Naive thymus-derived CD4-positive, alpha-beta T cell (primary cell): ENCODE results near the gene DHRS9. TPM values are rescaled to one million over a fixed set of nuclear protein-coding genes. Genes with fewer than 3 reads are reported as not detected.
A peak's percentile ranks its signal among the peaks of the same experiment; 100 is the strongest.

ENCODE experiments used
- ATAC-seq: fragments of 150-1000 bp; cut with Tn5 transposase; 2 replicates; pipeline ENCODE4 v1.10.0; 2021; ENCODE audit warnings: mild to moderate bottlenecking, moderate library complexity
- CTCF ChIA-PET: fragments of 350-600 bp; sonication (Branson Sonifier 250); formaldehyde crosslinking; loops from one replicate; lab custom pipeline; 2021; ENCODE audit warnings: antibody characterized with exemption; lab: Charles Lee
- POLR2A ChIA-PET: fragments of 350-600 bp; sonication (Branson Sonifier 250); formaldehyde crosslinking; loops from one replicate; lab custom pipeline; 2021; ENCODE audit warnings: antibody characterized with exemption, inconsistent platforms; lab: Charles Lee
- DNase-seq, 9 donors: peaks; one replicate each; pipeline versions ENCODE4 v3.0.0 to v3.0.0-alpha.2; 2020 to 2022; ENCODE audit warnings: mixed read lengths in 1 of 9
- H3K27ac ChIP-seq: one replicate; pipeline ENCODE4 v1.7.0; 2013; ENCODE audit warnings: mild to moderate bottlenecking, low read depth, low read length, moderate library complexity
- H3K27me3 ChIP-seq, 2 donors: one replicate each; pipeline ENCODE4 v1.7.0; 2013; ENCODE audit warnings: low read length in 2 of 2, mild to moderate bottlenecking in 2 of 2, moderate library complexity in 2 of 2; ENCODE audit not compliant: control insufficient read depth in 2 of 2, insufficient read depth in 2 of 2
- H3K36me3 ChIP-seq, 3 experiments: 1 replicate in 2 of 3; 2 replicates in 1 of 3; pipeline ENCODE4 v1.7.0; 2013; ENCODE audit warnings: low read length in 3 of 3, mild to moderate bottlenecking in 3 of 3, moderate library complexity in 1 of 3; ENCODE audit not compliant: insufficient read depth in 3 of 3, control insufficient read depth in 2 of 3
- H3K4me1 ChIP-seq, 2 donors: one replicate each; pipeline ENCODE4 v1.7.0; 2013; ENCODE audit warnings: low read length in 2 of 2, mild to moderate bottlenecking in 2 of 2, moderate library complexity in 1 of 2; ENCODE audit not compliant: control insufficient read depth in 2 of 2, insufficient read depth in 2 of 2
- H3K4me3 ChIP-seq: 2 replicates; pipeline ENCODE4 v1.7.0; 2013; ENCODE audit warnings: mild to moderate bottlenecking, low read length
- H3K9me3 ChIP-seq, 3 experiments: 1 replicate in 2 of 3; 2 replicates in 1 of 3; pipeline ENCODE4 v1.7.0; 2013; ENCODE audit warnings: low read length in 3 of 3; ENCODE audit not compliant: control insufficient read depth in 2 of 3
- H3K27ac Mint-ChIP-seq, 9 donors: one replicate each; pipeline ENCODE4 v1.8.0; 2020 to 2022; ENCODE audit warnings: mixed read lengths in 9 of 9, mild to moderate bottlenecking in 8 of 9, moderate library complexity in 5 of 9, inconsistent platforms in 2 of 9
- H3K27me3 Mint-ChIP-seq, 5 donors: one replicate each; pipeline ENCODE4 v1.8.0; 2021 to 2022; ENCODE audit warnings: mixed read lengths in 5 of 5, mild to moderate bottlenecking in 1 of 5
- H3K36me3 Mint-ChIP-seq, 5 donors: one replicate each; pipeline ENCODE4 v1.8.0; 2020 to 2022; ENCODE audit warnings: mixed read lengths in 5 of 5, mild to moderate bottlenecking in 3 of 5, inconsistent platforms in 1 of 5
- H3K4me1 Mint-ChIP-seq, 7 donors: one replicate each; pipeline ENCODE4 v1.8.0; 2020 to 2022; ENCODE audit warnings: mixed read lengths in 7 of 7, mild to moderate bottlenecking in 3 of 7, inconsistent platforms in 1 of 7
- H3K4me3 Mint-ChIP-seq, 10 donors: one replicate each; pipeline ENCODE4 v1.8.0; 2020 to 2022; ENCODE audit warnings: mild to moderate bottlenecking in 10 of 10, mixed read lengths in 10 of 10, moderate library complexity in 6 of 10, inconsistent platforms in 2 of 10
- H3K9me3 Mint-ChIP-seq, 11 donors: one replicate each; pipeline ENCODE4 v1.8.0; 2020 to 2022; ENCODE audit warnings: mixed read lengths in 11 of 11, mild to moderate bottlenecking in 4 of 11, inconsistent platforms in 1 of 11, moderate library complexity in 1 of 11
- intact Hi-C, 2 donors: fragments of 100-400 bp; cut with micrococcal nuclease; formaldehyde crosslinking; loops; one replicate each; pipeline ENCODE4 v1.15.1; 2023
- polyA plus RNA-seq, 2 donors: library from polyadenylated mRNA; unstranded; fragments of 300-500 nt; fragmentation: Illumina TruSeq; gene quantifications; one replicate each; pipeline ENCODE4 v1.2.3, GENCODE V29; 2021
- total RNA-seq, 6 experiments: library from RNA in 5 of 6; stranded (reverse) in 5 of 6; gene quantifications; 1 replicate in 5 of 6; 2 replicates in 1 of 6; pipeline ENCODE4 v1.2.3 and lab custom pipeline; 2021 to 2026

The DHRS9 gene
- total and polyA plus RNA-seq, 7 experiments from 2014 or later = 0.17 to 1.1 (median 0.30) TPM; not detected in 3

- no peak for ATAC-seq
- Mint-ChIP-seq H3K36me3 (peaks cover 0 to 4% (median 0%) of the 10 kb centered on the region in 5 donors), H3K4me1 (peaks cover 0 to 9% (median 7%) of the 10 kb centered on the region in 7 donors), H3K27me3 (peaks cover 4 to 15% (median 6%) of the 10 kb centered on the region in 5 donors), H3K27ac (no peak overlapping the region), H3K9me3 (peaks cover 0 to 5% (median 0%) of the 10 kb centered on the region in 11 donors), H3K4me3 (no peak overlapping the region)
- no peaks in the 10 kb centered on the region for H3K4me1 ChIP-seq
- no peak overlapping the region for H3K4me3 ChIP-seq
- POLR2A ChIA-PET = no interaction called here
- H3K27me3 ChIP-seq = no peaks in the 10 kb centered on the region
- no peaks in the 10 kb centered on the region for H3K36me3 ChIP-seq
- DNase-seq = no peak
- CTCF ChIA-PET = interaction anchor here (1.0 to 1.6 kb wide), 3 partner anchors 14 to 24 kb away, joined by 3 to 4 read pairs (median 4); no protein-coding TSS in a partner anchor
- intact Hi-C loops = no loop called here
- no peaks in the 10 kb centered on the region for H3K9me3 ChIP-seq
- no peak overlapping the region for H3K27ac ChIP-seq
Observed at GRCh38 chr2:169116993-169117392, 47.6 kb downstream of the DHRS9 start.

DNA sequence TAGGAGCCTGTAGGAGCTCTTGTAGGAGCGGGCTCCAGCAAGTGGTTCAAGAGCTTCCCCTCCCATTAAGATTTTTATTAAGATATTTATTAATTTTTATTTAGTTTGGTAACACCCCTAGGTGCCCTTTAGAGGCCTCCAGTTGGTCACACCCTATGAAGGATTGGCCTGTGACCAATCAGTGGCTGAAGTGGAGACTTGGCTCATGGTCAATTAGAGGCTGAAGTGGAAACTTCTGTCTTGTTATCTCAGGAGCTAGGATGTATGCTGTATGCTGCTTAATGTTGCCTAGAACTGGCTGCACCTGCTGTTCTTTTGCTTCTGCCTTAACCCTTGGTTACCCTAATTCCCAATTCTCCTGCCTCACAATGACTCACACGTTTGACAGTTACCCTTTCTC lies 48.7 kb downstream of the DHRS9 start:
- Histone ChIP-seq H3K9me3 (no peaks in the 10 kb centered on the region), H3K27me3 (no peaks in the 10 kb centered on the region), H3K27ac (no peak overlapping the region), H3K4me1 (no peaks in the 10 kb centered on the region), H3K4me3 (no peak overlapping the region), H3K36me3 (no peaks in the 10 kb centered on the region)
- Mint-ChIP-seq H3K27me3 (peaks cover 4 to 23% (median 6%) of the 10 kb centered on the region in 5 donors), H3K9me3 (peaks cover 0 to 7% (median 0%) of the 10 kb centered on the region in 11 donors), H3K4me3 (no peak overlapping the region), H3K4me1 (peaks cover 0 to 9% (median 7%) of the 10 kb centered on the region in 7 donors), H3K36me3 (peaks cover 0 to 4% (median 0%) of the 10 kb centered on the region in 5 donors), H3K27ac (no peak overlapping the region)
- ChIA-PET POLR2A (no interaction called here), CTCF (interaction anchor here (1.0 to 1.2 kb wide), 2 partner anchors 13 to 23 kb away, joined by 4 read pairs; no protein-coding TSS in a partner anchor)
- ATAC-seq (no peak), DNase-seq (no peak)
- intact Hi-C loops = no loop called here

GRCh38 chr2:169119123-169119760 lies 49.9 kb downstream of the DHRS9 start:
- ChIA-PET POLR2A (no interaction called here), CTCF (interaction anchor here (1.1 to 1.2 kb wide), 2 partner anchors 9 to 13 kb away, joined by 3 to 4 read pairs; no protein-coding TSS in a partner anchor)
- Mint-ChIP-seq H3K27ac (no peak overlapping the region), H3K27me3 (peaks cover 0 to 34% (median 5%) of the 10 kb centered on the region in 5 donors), H3K9me3 (peaks cover 0 to 7% (median 0%) of the 10 kb centered on the region in 11 donors), H3K4me1 (peaks cover 0 to 9% (median 7%) of the 10 kb centered on the region in 7 donors), H3K36me3 (peaks cover 0 to 4% (median 0%) of the 10 kb centered on the region in 5 donors), H3K4me3 (no peak overlapping the region)
- H3K27me3 ChIP-seq = no peaks in the 10 kb centered on the region
- ATAC-seq = no peak
- intact Hi-C loops = no loop called here
- H3K27ac ChIP-seq = no peak overlapping the region
- no peaks in the 10 kb centered on the region for H3K4me1 ChIP-seq
- no peaks in the 10 kb centered on the region for H3K9me3 ChIP-seq
- no peaks in the 10 kb centered on the region for H3K36me3 ChIP-seq
- no peak overlapping the region for H3K4me3 ChIP-seq
- DNase-seq = no peak

DNA sequence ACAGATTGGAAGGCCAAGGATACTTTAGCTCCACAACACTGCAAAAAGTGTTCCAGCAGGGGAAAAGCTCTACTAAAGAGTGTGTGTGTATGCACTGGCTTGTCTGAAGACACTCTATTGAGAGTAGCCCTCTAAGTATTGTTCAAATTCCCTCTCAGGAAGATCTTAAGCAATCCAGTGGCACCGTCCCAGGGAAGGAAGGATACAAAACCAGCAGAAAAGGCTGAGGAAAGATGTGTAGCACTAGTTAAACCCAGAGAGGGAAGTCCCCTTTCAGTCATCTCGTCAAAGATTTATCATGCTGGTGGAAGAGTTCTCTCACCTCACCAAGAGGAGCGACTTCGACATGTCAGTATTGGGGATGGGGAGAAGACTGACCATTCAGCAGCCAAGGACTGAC lies 50.5 kb downstream of the DHRS9 start:
- DNase-seq = no peak
- intact Hi-C loops = no loop called here

GRCh38 chr2:169129703-169130243 lies 60.4 kb downstream of the DHRS9 start:
- Mint-ChIP-seq H3K4me3 (no peak overlapping the region), H3K36me3 (no peaks in the 10 kb centered on the region), H3K27ac (no peak overlapping the region), H3K9me3 (no peaks in the 10 kb centered on the region), H3K27me3 (peaks cover 0 to 11% (median 0%) of the 10 kb centered on the region in 5 donors), H3K4me1 (peaks cover 0 to 7% (median 0%) of the 10 kb centered on the region in 7 donors)
- Histone ChIP-seq H3K4me3 (no peak overlapping the region), H3K36me3 (no peaks in the 10 kb centered on the region), H3K4me1 (no peaks in the 10 kb centered on the region), H3K9me3 (no peaks in the 10 kb centered on the region), H3K27me3 (no peaks in the 10 kb centered on the region), H3K27ac (no peak overlapping the region)
- ATAC-seq (no peak), DNase-seq (no peak)
- POLR2A ChIA-PET = no interaction called here
- intact Hi-C loops = no loop called here
- CTCF ChIA-PET = interaction anchor here (2.7 to 4.2 kb wide), 2 partner anchors 19 to 168 kb away, joined by 15 to 52 read pairs; no protein-coding TSS in a partner anchor

More for the DNA sequence above, 50.5 kb downstream of the DHRS9 start:
- no peaks in the 10 kb centered on the region for H3K4me1 ChIP-seq
- no peaks in the 10 kb centered on the region for H3K36me3 ChIP-seq
- H3K27ac ChIP-seq = no peak overlapping the region
- H3K4me3 ChIP-seq = no peak overlapping the region
- ATAC-seq = no peak
- peaks cover 0 to 9% (median 7%) of the 10 kb centered on the region in 7 donors for H3K4me1 Mint-ChIP-seq
- H3K9me3 Mint-ChIP-seq = peaks cover 0 to 7% (median 0%) of the 10 kb centered on the region in 11 donors
- peaks cover 0 to 4% (median 0%) of the 10 kb centered on the region in 5 donors for H3K36me3 Mint-ChIP-seq
- no peaks in the 10 kb centered on the region for H3K9me3 ChIP-seq
- peaks cover 0 to 39% (median 5%) of the 10 kb centered on the region in 5 donors for H3K27me3 Mint-ChIP-seq
- ChIA-PET CTCF (interaction anchor here (1.1 kb wide), 1 partner anchor 10 kb away, joined by 4 read pairs; no protein-coding TSS in a partner anchor), POLR2A (no interaction called here)
- no peak overlapping the region for H3K27ac Mint-ChIP-seq
- no peak overlapping the region for H3K4me3 Mint-ChIP-seq
- H3K27me3 ChIP-seq = no peaks in the 10 kb centered on the region

- H3K4me3 ChIP-seq = no peak overlapping the region
- H3K27me3 ChIP-seq = no peaks in the 10 kb centered on the region
- ATAC-seq (peak; percentile 92), DNase-seq (peak in 7 of 9 donors; percentile 11 to 50 (median 40))
- Mint-ChIP-seq H3K27me3 (no peaks in the 10 kb centered on the region), H3K9me3 (no peaks in the 10 kb centered on the region), H3K4me1 (peaks cover 0 to 7% (median 0%) of the 10 kb centered on the region in 7 donors), H3K4me3 (no peak overlapping the region), H3K36me3 (no peaks in the 10 kb centered on the region), H3K27ac (no peak overlapping the region)
- ChIA-PET CTCF (interaction anchor here (0.6 to 4.2 kb wide), 13 partner anchors 8 to 173 kb away, joined by 3 to 52 read pairs (median 4); no protein-coding TSS in a partner anchor), POLR2A (no interaction called here)
- intact Hi-C loops = loop anchor here (1.0 kb wide), 2 partner anchors 23 to 171 kb away; no protein-coding TSS in a partner anchor
- no peaks in the 10 kb centered on the region for H3K36me3 ChIP-seq
- no peaks in the 10 kb centered on the region for H3K4me1 ChIP-seq
- H3K27ac ChIP-seq = no peak overlapping the region
- no peaks in the 10 kb centered on the region for H3K9me3 ChIP-seq
Observed at GRCh38 chr2:169131587-169132512, 62.5 kb downstream of the DHRS9 start.
